ENCODE measurements around the gene RGS16.

RGS16 gene

DNA sequence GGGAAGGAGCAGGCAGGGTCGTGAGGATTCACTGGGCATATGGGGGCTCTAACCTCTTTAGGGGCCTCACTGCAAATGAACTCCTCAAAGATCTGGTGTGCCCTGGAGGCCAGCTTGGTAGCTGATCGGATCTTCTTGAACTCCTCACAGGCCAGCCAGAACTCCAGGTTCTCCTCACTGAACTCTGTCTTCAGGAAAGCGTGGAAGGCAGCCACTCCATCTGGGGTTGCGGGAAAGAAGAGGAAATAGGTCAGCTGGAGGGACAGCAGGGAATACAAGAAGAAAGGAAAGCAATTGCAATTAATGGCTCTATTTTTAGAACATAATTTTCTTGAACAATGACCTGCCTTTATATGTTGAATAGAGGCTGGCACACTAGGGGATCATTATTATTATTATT is 2.3 kb downstream of the RGS16 start:
- TF ChIP-seq, protein P1, sequence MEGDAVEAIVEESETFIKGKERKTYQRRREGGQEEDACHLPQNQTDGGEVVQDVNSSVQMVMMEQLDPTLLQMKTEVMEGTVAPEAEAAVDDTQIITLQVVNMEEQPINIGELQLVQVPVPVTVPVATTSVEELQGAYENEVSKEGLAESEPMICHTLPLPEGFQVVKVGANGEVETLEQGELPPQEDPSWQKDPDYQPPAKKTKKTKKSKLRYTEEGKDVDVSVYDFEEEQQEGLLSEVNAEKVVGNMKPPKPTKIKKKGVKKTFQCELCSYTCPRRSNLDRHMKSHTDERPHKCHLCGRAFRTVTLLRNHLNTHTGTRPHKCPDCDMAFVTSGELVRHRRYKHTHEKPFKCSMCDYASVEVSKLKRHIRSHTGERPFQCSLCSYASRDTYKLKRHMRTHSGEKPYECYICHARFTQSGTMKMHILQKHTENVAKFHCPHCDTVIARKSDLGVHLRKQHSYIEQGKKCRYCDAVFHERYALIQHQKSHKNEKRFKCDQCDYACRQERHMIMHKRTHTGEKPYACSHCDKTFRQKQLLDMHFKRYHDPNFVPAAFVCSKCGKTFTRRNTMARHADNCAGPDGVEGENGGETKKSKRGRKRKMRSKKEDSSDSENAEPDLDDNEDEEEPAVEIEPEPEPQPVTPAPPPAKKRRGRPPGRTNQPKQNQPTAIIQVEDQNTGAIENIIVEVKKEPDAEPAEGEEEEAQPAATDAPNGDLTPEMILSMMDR (IDR thresholded peaks at IDR 0.05; ENCODE audit: borderline replicate concordance, insufficient read depth, low read depth, low read length), result no peak

DNA sequence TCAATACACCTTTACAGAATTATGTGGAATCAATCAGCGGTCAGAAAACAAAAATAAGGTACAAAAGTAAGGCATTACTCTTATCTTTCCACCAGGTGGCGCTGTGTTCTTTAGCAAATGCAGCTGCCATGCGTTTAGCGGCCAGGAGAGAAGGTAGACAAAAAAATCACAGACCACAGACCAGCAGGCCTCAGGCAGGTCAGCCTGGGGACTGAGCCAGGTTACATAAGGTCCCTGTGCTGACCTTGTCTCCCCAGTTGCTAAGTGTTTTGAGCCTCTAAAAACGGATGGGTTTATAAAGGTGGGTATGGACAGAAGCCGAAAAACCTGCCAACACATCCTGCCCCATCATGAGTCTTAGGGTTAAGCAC is 2.8 kb downstream of the RGS16 start:
- H3K4me3 ChIP-seq (ENCODE audit: low read depth, low read length), result peak overlapping the region; percentile 94
- TF ChIP-seq, protein P1 (IDR thresholded peaks at IDR 0.05; ENCODE audit: borderline replicate concordance, insufficient read depth, low read depth, low read length), result peak; percentile 62; the same call in 1 of the 2 replicates

More for the DNA sequence above, 2.3 kb downstream of the RGS16 start:
- peak overlapping the region; percentile 94 for H3K4me3 ChIP-seq (ENCODE audit: low read depth, low read length)

DNA sequence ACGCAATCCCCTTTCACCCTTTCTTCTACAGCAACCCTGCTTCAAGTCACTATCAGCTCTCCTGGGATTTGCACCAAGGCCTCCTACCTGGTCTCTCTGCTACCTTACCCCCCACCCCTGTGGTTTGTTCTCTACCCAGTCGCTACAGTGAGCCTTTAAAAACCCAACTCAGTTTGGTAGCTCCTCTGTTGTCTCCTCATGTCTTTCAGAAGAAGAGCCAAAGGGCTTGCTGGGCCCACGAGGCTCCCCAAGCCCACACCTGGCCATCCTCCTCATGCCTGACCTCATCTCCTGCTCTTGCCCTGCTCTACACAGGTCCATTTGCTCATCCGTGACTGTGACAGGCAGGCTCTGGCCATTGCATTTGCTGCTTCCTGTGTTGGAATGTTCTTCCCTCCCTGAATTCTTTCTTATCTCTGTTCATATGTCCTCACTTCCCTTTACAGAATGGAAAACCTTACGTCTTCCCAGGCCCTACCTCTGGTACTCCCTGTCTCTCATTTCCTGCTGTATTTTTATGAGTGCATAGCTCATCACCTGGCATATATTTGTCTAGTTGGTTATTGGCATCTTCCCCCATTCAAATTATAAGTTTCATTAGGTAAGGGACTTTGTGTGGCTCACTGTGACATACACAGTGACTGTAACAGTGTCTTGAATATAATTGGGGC is 3.3 kb downstream of the RGS16 start:
- H3K4me3 ChIP-seq (ENCODE audit: low read depth, low read length), result peak overlapping the region; percentile 33
- TF ChIP-seq, protein P1 (IDR thresholded peaks at IDR 0.05; ENCODE audit: borderline replicate concordance, insufficient read depth, low read depth, low read length), result no peak

DNA sequence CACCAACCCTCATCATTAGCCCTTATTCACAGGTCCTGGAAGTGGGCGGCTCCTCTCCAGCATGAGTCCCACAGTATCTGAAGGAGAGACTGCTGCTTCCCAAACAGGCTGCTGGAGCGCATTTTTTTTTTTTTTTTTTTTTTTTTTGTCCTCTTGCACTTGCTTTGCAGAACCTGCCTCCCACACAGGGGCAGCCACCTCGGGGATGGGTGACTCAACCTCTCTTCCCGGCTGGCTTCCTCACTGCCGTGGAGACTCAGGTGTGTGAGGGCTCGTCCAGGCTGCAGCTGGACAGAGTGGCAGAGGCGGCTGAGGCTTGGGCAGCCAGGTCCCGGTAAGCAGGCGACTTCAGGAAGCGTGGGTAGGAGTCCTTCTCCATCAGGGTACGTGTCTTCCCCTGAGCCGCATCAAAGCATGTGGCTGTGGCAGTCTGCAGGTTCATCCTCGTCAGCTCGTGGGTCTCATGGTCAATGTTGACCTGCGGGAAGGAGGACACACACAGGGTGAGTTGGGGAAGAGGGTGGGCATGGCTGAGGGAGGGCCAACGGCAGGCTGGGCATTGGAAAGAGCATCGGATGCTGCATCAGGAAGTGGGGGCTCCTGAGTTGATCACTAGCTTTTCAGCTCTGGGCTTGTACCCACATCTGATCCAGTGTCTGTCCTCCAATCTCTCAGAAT is 4.0 kb downstream of the RGS16 start:
- peak overlapping the region; percentile 23 for H3K4me3 ChIP-seq (ENCODE audit: low read depth, low read length)
- TF ChIP-seq, protein P1 (IDR thresholded peaks at IDR 0.05; ENCODE audit: borderline replicate concordance, insufficient read depth, low read depth, low read length), result no peak

DNA sequence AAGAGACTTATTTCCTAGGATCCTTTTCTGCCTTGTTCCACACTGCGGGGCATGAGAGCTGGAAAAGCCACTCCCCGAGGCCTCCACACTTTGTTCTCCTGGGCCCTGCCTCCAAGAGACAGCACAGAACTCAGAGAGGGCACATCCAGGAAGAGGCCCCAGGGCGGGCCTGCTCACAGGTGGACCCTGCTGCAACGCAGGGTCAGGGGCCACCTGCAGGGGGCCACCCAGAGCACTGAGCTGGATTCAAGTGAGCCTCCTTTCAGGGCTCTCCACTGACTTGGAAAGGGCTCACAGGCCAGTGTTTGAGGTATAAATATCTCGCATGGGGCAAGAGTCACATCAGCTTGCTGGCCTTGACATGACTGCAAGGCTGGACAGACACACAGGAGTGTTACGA is 4.8 kb downstream of the RGS16 start:
- TF ChIP-seq, protein P1 (IDR thresholded peaks at IDR 0.05; ENCODE audit: borderline replicate concordance, insufficient read depth, low read depth, low read length), result peak; percentile 71
- H3K4me3 ChIP-seq (ENCODE audit: low read depth, low read length), result peak overlapping the region; percentile 1

DNA sequence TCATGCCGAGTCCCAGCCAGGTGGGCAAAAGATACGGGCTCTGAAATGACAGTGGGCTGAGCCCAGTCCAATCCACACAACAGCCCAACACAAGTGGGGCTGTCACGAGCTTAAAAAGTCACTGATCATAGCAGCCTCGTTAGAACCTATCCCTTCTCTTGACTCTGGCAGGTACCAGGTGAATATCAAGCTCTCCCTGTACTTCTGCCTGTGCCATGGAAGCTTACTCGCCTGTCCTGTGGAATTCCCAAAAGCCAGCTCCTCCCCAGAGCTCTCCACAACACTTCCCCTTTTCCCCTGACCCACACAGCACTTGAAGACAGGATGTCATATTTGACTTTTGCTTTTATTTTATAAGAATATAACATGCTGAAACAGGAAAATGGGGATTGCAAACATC is 5.9 kb downstream of the RGS16 start:
- TF ChIP-seq, protein P1 (IDR thresholded peaks at IDR 0.05; ENCODE audit: borderline replicate concordance, insufficient read depth, low read depth, low read length), result no peak
- H3K4me3 ChIP-seq (ENCODE audit: low read depth, low read length), result no peak overlapping the region

DNA sequence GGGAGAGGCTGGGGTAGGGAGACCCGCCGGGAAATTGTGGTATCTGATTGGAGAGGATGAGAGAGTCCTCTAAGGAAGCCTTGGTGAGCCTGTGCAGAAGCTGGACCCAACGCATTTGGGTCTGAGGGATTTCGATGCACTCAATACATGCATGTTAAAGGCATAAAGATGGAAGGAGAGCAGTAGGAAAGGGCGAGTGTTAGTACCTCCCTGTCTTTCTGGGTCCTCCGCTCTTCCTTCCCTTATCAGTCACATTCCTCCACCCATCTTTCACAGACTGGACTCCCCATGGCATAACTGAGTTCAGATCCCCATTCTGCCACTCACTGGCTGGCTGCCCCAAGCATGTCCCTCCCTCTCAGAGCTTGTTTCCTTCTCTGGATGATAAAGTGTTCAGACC is 7.3 kb downstream of the RGS16 start:
- H3K4me3 ChIP-seq (ENCODE audit: low read depth, low read length), result no peak overlapping the region
- TF ChIP-seq, protein P1 (IDR thresholded peaks at IDR 0.05; ENCODE audit: borderline replicate concordance, insufficient read depth, low read depth, low read length), result no peak
